Ishikawa (cell line): ENCODE measurements around the gene MS4A15.

Experiments used
- EP300 ChIP-seq: IDR thresholded peaks from 2 replicates; pipeline ENCODE4 v1.6.1; 2012; ENCODE audit warnings: borderline replicate concordance
- MAX ChIP-seq: IDR thresholded peaks from 2 replicates; pipeline ENCODE4 v1.6.1; 2012
- TAF1 ChIP-seq: IDR thresholded peaks from 2 replicates; pipeline ENCODE4 v1.6.1; 2012; ENCODE audit warnings: low read depth, mild to moderate bottlenecking
- YY1 ChIP-seq: IDR thresholded peaks from 2 replicates; pipeline ENCODE4 v1.6.1; 2012; ENCODE audit warnings: low read depth

DNA sequence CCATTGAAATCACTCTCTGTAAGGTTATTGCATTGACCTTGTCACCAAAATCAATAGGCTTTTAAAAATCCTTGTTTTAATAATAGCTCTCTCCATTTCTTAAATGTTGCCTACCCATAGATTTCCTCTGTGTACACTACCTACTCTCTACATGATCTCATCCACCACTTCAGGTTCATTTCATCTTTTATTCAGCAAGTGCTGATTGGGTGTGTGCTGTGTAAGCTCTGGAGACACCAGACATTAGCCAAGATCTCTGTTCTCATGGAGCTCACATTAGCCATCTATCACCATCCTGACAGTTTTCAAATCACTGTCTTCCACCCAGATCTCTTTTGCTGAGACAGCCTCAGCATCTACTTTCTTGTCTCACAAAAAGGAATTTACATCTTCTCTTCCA is 24.1 kb downstream of the MS4A15 start:
- TF ChIP-seq EP300, result no peak
- no peak for TF ChIP-seq YY1
- TF ChIP-seq TAF1, result no peak
- TF ChIP-seq MAX, result no peak
